HL-60/S4 treated with retinoic acid at 250 ng/mL for 4 days and 3 days (cell line): ENCODE data around the gene CNIH3.
"Not testable (repeated sequence)": the region's sequence is repeated elsewhere in the genome, so short reads cannot be mapped to it uniquely, and the experiment has no call there.

ENCODE experiments used
- in situ Hi-C: fragments of 300-500 bp; cut with MboI; formaldehyde crosslinking; loops from 2 replicates; pipeline ENCODE4 v1.7.0; 2022; ENCODE audit warnings: low sequenced_read_pairs

The CNIH3 gene

GRCh38 chr1:224684979-224685425, 68.9 kb downstream of the CNIH3 start:
- in situ Hi-C loops: no loop called here

- in situ Hi-C loops: not testable (repeated sequence)
These were observed 70.0 kb downstream of the CNIH3 start for GRCh38 chr1:224686140-224686539.

GRCh38 chr1:224687465-224687864, 71.3 kb downstream of the CNIH3 start:
- in situ Hi-C loops: no loop called here

GRCh38 chr1:224689374-224689773, 73.3 kb downstream of the CNIH3 start:
- in situ Hi-C loops: no loop called here

- in situ Hi-C loops: no loop called here
These were observed 74.5 kb downstream of the CNIH3 start for GRCh38 chr1:224690576-224690975.

DNA sequence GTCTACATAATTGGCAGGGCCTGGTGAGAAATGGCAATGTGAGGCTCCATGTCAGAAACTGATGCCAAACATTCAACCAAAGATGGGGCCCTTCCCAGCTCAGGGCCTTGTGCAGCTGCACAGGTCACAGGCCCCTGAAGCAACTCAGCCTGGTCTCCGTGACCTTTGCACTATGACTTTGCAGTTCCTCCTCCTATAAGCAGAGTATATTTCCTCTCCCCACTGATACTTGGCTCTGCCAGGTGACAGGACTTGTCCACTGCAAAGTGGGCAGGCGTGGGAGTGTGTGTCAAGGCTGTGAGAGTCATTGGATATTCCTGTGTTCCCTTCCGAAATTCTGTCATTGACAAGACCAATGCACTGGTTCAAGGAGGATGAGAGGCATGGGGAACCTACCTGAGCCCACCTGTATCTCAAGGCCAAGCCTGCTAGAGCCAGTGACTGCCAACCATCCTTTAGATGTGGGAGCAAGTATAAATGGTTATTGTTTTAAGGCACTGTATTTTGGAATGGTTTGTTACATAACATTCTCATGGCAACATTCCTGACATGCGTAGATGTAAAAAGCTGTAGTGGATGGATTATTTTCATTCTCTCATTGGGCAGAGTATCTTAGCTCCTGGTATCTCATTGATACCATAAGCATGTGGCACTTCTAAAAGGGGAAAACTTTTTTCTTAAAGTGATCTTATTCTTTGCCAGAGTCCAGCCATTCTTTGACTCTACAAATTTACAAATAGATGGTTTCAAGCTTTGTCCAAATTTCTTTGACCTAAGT, 75.2 kb downstream of the CNIH3 start:
- in situ Hi-C loops: no loop called here

DNA sequence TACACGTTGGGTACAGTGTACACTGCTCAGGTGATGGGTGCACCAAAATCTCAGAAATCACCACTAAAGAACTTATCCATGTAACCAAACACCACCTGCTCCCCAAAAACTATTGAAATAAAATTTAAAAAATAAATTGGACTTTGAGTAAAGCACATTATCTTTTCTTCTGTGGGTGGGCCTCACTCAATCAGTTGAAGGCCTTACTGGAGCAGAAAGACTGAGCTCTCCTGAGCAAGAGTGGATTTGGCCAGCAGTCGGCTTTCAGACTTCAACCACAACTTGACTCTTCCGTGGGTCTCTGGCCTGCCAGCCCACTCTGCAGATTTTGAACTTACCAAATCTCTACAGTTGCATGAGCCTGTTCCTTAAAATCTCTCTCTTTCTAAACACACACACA, 78.9 kb downstream of the CNIH3 start:
- in situ Hi-C loops: no loop called here

DNA sequence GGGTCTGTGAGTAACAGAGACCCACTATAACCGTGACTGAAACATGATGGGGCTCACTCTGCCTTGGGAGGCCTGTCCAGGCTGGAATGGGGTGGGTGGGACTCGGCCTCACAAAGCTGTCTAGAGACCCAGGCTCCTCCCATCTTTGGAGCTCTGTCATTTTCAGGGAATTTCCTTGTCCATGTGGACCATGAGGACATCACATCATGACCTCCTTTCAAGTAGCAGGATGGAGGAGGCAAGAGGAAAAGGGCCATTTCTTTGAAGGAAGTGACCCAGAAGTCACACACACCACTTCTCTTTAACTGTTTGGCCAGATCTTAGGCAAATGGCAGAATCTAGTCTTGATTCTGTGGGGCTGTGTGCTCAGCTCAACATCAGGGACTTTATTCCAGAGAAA, 79.9 kb downstream of the CNIH3 start:
- in situ Hi-C loops: no loop called here

GRCh38 chr1:224696891-224697765, 81.0 kb downstream of the CNIH3 start:
- in situ Hi-C loops: no loop called here

DNA sequence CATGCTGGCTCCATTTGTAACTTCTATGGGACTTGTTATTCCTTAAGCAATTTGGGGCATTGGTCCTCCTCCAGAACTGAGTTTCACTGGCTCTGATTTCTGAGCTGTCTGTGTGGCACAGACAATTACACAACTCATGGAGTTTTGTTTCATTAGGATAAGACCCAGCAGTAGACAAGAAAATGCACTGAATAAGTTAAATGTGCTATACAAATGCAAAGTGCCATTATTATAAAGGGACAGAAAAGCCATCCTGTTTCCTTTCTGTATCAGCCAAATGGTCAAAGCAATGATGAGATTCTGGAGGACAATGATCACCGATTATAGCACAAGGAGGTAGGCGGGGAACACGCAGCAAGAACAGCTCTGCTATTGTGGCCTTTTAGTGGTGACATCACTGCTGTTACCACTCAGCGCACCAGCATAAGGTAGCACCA, 81.9 kb downstream of the CNIH3 start:
- in situ Hi-C loops: no loop called here

GRCh38 chr1:224700918-224701531, 84.9 kb downstream of the CNIH3 start:
- in situ Hi-C loops: no loop called here

DNA sequence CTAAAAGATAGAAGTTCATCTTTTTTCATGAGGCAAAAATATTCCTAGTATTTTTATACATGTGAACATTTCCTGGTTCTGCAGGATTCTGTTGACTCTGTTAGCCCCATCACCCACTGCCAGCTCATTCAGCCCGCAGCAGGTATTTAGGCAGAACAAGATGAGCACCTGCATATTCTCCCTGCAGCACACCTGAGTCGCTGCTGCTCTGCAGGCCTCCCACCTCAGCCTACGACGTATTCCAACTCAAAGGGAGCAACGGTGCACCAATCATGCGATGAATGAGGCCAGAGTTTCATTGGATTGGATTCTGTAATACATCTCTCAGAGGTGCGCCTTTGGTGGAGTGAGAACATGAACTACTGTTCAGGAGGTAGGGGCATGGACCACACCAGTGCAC, 87.6 kb downstream of the CNIH3 start:
- in situ Hi-C loops: no loop called here

GRCh38 chr1:224704107-224704735, 88.1 kb downstream of the CNIH3 start:
- in situ Hi-C loops: no loop called here

- in situ Hi-C loops: no loop called here
These were observed 89.5 kb downstream of the CNIH3 start for GRCh38 chr1:224705578-224705977.

GRCh38 chr1:224707843-224708725, 92.0 kb downstream of the CNIH3 start:
- in situ Hi-C loops: no loop called here

DNA sequence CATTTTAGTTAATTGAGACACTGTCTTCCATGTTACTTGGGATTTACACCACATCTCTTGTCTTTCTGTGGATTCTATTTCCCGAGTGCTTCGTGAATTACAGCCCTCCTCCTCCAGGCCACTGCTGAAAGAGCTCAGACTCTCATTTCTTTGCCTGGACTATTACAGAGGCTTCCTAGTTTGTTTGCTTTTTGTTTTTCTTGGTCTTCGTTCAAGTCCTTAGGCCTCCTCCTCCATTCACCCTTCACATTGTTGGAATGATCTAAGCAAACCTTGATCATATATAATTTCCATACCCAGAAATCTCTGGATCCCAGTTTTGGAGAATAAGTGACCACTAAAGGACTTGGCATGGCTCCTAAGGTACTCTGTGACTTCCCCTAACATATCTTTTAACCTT, 94.1 kb downstream of the CNIH3 start:
- in situ Hi-C loops: no loop called here

- in situ Hi-C loops: not testable (repeated sequence)
These were observed 95.2 kb downstream of the CNIH3 start for GRCh38 chr1:224711231-224711756.

- in situ Hi-C loops: no loop called here
These were observed 95.8 kb downstream of the CNIH3 start for GRCh38 chr1:224711876-224712275.

DNA sequence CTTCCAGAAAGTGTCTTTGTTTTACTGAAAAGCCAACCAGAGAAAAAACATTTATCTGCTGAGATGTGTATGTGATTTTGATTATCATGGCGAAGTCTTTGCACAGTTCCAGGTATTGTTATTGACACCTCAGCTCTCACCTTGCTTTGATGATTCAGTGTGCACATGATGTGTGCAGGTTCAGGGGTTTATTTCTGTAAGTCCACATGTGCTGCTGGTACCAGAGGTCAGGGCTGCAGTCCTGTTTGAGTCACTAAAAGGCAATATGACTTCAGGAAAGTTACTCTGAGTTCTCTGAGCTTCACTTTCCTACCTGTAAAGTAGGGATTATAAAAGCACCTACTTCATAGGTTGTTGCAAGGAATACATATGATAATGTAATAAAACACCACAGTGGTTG, 97.1 kb downstream of the CNIH3 start:
- in situ Hi-C loops: no loop called here

- in situ Hi-C loops: no loop called here
These were observed 98.4 kb downstream of the CNIH3 start for GRCh38 chr1:224714553-224714952.
